ENCODE results near the gene MAP9.

MAP9 gene

DNA sequence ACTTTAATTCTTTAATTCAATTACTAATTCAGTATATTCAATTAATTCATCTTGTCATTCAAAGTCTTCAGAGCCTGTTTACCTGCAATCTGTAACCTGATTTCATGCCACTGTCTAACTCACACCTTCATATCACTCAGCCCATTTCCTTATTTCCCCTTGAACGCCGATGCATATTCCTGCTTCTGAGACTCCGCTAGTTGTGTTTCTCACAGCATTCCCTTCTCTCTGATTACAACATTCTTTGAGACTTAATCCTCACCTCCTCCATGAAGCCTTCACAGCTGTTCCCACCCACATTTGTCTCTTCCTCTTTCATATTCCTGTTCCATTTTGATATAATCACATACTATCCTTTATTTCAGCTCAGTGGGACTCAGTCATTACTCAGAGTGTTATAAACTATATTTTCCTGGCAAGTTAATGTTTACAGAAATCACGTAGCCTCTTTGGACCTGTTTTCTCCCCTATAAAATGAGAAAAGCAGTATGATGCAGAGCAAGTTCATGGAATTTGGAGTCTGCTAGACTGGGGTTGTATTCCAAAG lies 69.0 kb downstream of the MAP9 start:
- in situ Hi-C loops (cut with MboI; ENCODE audit: low sequenced_read_pairs, unreplicated experiment) = no loop called here
- TF ChIP-seq, protein P1, sequence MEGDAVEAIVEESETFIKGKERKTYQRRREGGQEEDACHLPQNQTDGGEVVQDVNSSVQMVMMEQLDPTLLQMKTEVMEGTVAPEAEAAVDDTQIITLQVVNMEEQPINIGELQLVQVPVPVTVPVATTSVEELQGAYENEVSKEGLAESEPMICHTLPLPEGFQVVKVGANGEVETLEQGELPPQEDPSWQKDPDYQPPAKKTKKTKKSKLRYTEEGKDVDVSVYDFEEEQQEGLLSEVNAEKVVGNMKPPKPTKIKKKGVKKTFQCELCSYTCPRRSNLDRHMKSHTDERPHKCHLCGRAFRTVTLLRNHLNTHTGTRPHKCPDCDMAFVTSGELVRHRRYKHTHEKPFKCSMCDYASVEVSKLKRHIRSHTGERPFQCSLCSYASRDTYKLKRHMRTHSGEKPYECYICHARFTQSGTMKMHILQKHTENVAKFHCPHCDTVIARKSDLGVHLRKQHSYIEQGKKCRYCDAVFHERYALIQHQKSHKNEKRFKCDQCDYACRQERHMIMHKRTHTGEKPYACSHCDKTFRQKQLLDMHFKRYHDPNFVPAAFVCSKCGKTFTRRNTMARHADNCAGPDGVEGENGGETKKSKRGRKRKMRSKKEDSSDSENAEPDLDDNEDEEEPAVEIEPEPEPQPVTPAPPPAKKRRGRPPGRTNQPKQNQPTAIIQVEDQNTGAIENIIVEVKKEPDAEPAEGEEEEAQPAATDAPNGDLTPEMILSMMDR (IDR thresholded peaks at IDR 0.05; ENCODE audit: borderline replicate concordance, control extremely low read depth, extremely low read depth, insufficient read depth, missing control alignments) = no peak
- no peak for DNase-seq (ENCODE audit: low spot score)

DNA sequence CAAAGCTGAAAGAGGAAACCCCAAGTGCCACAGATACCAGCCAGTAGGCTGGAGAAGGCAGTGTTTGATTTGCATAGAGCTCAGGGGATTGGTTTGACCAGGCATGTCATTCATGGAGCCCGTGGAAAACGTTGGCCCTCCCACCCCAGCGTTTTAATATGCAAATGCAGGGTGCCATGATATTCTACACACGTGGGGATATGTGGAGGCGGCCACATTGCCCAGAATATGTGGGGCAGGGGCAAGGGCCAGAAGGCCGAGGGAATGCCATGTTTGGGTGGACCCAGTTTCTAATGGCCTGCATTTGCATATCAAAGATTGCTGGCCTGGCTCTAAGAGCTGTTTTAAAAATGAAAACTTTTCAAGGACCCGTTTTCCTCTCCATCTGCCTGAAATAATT lies 71.1 kb downstream of the MAP9 start:
- DNase-seq (ENCODE audit: low spot score) = no peak
- TF ChIP-seq, protein P1 (IDR thresholded peaks at IDR 0.05; ENCODE audit: borderline replicate concordance, control extremely low read depth, extremely low read depth, insufficient read depth, missing control alignments) = no peak
- in situ Hi-C loops (cut with MboI; ENCODE audit: low sequenced_read_pairs, unreplicated experiment) = no loop called here

DNA sequence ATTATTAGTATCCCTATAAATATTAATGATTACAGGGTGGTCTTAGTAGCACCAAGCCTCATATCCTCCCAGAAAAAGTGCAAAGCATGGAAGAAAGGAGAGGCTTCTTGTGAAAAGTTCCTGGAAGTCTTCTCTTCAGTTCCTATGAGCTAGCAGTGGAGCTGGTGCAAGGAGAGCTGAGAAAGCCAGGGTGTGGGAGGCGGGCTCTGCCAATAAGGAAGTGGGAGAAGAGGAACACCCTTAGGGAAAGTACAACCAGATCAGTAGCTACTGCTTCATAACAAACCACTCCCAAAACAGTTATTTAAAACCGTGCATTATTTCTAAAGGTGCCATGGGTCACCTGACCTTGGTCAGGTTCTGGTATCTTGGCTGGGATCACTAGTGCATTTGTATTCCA lies 72.4 kb downstream of the MAP9 start:
- in situ Hi-C loops (cut with MboI; ENCODE audit: low sequenced_read_pairs, unreplicated experiment) = no loop called here
- DNase-seq (ENCODE audit: low spot score) = no peak
- TF ChIP-seq, protein P1 (IDR thresholded peaks at IDR 0.05; ENCODE audit: borderline replicate concordance, control extremely low read depth, extremely low read depth, insufficient read depth, missing control alignments) = no peak

DNA sequence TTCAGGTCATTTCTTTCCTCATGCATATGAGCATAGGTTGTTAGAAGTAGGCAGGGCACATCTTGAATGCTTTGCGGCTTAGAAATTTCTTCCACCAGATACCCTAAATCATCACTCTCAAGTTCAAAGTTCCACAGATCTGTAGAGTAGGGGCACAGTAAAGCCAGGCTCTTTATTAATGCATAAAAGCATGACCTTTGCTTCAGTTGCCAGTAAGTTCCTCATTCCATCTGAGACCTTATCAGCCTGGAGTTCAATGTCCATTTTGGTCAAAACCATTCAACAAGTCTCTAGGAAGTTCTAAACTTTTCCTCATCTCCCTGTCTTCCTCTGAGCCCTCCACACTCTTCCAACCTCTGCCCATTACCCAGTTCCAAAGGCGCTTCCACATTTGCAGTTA lies 77.7 kb downstream of the MAP9 start:
- DNase-seq (ENCODE audit: low spot score) = no peak
- TF ChIP-seq, protein P1 (IDR thresholded peaks at IDR 0.05; ENCODE audit: borderline replicate concordance, control extremely low read depth, extremely low read depth, insufficient read depth, missing control alignments) = no peak
- in situ Hi-C loops (cut with MboI; ENCODE audit: low sequenced_read_pairs, unreplicated experiment) = no loop called here
